ENCODE data around the gene OTOG. TPM values are rescaled to one million over a fixed set of nuclear protein-coding genes. Genes with fewer than 3 reads are reported as not detected.

OTOG gene
- total and polyA plus RNA-seq, 3 experiments from 2014 or later: not detected

DNA sequence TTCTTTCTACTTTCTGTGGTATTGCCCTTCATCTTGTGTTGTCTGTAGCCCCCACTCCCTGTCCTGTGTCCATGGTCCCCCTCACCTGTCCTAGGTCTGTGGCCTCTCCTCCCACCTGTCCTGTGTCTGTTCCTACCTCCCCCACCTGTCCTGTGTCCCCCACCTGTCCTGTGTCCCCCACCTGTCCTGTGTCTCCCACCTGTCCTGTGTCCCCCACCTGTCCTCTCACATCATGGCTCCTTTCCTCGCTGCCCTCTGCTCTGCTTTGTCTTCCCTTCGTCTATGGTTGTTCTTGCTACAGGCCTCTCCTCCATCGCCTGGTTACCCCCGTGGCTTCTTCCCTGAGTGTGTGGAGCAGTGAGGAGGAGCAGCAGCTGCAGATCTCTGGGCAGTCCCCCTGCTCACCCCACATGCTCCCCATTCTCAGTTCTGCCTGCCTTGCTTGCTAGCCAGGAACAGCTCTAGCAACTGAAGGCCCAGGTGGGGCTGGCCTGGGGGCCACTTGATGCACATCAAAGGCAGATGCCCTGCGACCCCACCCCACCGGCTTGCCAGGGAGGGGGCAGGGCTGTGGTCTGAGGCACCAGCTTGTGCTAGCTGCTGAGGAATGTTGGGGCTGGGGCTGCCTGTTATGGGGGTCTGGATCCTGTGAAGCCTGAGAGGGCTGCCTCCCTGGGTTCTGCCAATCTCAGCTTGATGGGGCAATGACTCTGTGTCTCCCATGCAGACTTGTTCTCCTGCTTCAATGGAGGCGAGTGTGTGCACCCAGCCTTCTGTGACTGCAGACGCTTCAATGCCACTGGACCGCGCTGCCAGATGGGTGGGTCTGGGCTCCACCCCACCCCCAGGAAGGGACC, 5.6 kb downstream of the OTOG start:
- Mint-ChIP-seq H3K27me3 (peaks cover 13 to 29% of the 10 kb centered on the region in 2 donors), H3K36me3 (no peaks in the 10 kb centered on the region), H3K4me3 (no peak overlapping the region), H3K4me1 (no peaks in the 10 kb centered on the region), H3K27ac (no peak overlapping the region), H3K9me3 (no peaks in the 10 kb centered on the region)
- H3K36me3 ChIP-seq (ENCODE audit: insufficient read depth, low read length): no peaks in the 10 kb centered on the region
- H3K9me3 ChIP-seq (ENCODE audit: low read length): no peaks in the 10 kb centered on the region
- POLR2A ChIA-PET: no interaction called here
- DNase-seq: no peak
- H3K27me3 ChIP-seq (ENCODE audit: insufficient read depth, low read length, poor library complexity, severe bottlenecking): no peaks in the 10 kb centered on the region
- CTCF ChIA-PET: no interaction called here
- no peak overlapping the region for H3K27ac ChIP-seq (ENCODE audit: low read depth, low read length)
- H3K4me1 ChIP-seq (ENCODE audit: insufficient read depth, low read length): no peaks in the 10 kb centered on the region
- no peak overlapping the region for H3K4me3 ChIP-seq (ENCODE audit: low read length)

DNA sequence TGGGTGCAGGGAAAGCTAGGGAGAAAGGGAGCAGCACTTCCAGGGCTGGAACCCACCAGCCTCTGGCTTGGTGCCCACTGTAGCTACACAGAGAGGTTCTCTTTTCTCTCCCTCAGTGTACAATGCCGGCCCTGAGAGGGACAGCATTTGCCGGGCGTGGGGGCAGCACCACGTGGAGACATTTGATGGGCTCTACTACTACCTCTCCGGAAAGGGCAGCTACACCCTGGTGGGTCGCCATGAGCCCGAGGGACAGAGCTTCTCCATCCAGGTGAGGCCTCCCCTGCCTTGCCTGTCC, 6.1 kb downstream of the OTOG start:
- CTCF ChIA-PET: no interaction called here
- DNase-seq: no peak
- POLR2A ChIA-PET: no interaction called here
- Mint-ChIP-seq H3K4me3 (no peak overlapping the region), H3K4me1 (no peaks in the 10 kb centered on the region), H3K36me3 (no peaks in the 10 kb centered on the region), H3K27ac (peak overlapping the region in 1 of 8 donors; percentile 14), H3K9me3 (no peaks in the 10 kb centered on the region), H3K27me3 (peaks cover 11 to 24% of the 10 kb centered on the region in 2 donors)
- no peaks in the 10 kb centered on the region for H3K9me3 ChIP-seq (ENCODE audit: low read length)
- no peaks in the 10 kb centered on the region for H3K27me3 ChIP-seq (ENCODE audit: insufficient read depth, low read length, poor library complexity, severe bottlenecking)
- no peak overlapping the region for H3K4me3 ChIP-seq (ENCODE audit: low read length)
- H3K4me1 ChIP-seq (ENCODE audit: insufficient read depth, low read length): no peaks in the 10 kb centered on the region
- no peaks in the 10 kb centered on the region for H3K36me3 ChIP-seq (ENCODE audit: insufficient read depth, low read length)
- no peak overlapping the region for H3K27ac ChIP-seq (ENCODE audit: low read depth, low read length)

DNA sequence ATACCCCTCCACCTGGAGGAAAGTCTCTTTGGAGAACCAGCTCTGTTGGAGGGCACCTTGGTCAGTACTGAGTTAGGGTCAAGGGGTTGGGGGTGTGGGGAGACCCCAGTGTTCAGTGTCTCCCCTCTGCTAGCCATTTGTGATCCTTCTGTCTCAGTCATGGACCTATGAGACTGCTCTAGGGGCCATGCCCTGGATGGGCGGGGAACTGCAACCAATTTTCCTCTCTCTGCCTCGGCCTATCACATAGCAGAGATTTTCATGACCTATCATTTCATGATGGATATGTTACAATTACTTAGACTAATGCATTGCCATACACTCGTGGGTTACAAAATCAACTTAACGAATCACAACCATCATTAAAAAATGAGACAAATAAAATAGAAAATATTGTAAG, 7.4 kb downstream of the OTOG start:
- H3K9me3 ChIP-seq (ENCODE audit: low read length): no peaks in the 10 kb centered on the region
- H3K4me3 ChIP-seq (ENCODE audit: low read length): no peak overlapping the region
- no peaks in the 10 kb centered on the region for H3K36me3 Mint-ChIP-seq
- H3K27me3 ChIP-seq (ENCODE audit: insufficient read depth, low read length, poor library complexity, severe bottlenecking): no peaks in the 10 kb centered on the region
- H3K27me3 Mint-ChIP-seq: peaks cover 11 to 15% of the 10 kb centered on the region in 2 donors
- DNase-seq: no peak
- H3K9me3 Mint-ChIP-seq: no peaks in the 10 kb centered on the region
- no peaks in the 10 kb centered on the region for H3K36me3 ChIP-seq (ENCODE audit: insufficient read depth, low read length)
- no peak overlapping the region for H3K27ac ChIP-seq (ENCODE audit: low read depth, low read length)
- no peaks in the 10 kb centered on the region for H3K4me1 Mint-ChIP-seq
- H3K4me1 ChIP-seq (ENCODE audit: insufficient read depth, low read length): no peaks in the 10 kb centered on the region
- H3K4me3 Mint-ChIP-seq: no peak overlapping the region
- H3K27ac Mint-ChIP-seq: no peak overlapping the region
- ChIA-PET CTCF (interaction anchor here (0.7 kb wide), 1 partner anchor 37 kb away, joined by 3 read pairs; no protein-coding TSS in a partner anchor), POLR2A (no interaction called here)

DNA sequence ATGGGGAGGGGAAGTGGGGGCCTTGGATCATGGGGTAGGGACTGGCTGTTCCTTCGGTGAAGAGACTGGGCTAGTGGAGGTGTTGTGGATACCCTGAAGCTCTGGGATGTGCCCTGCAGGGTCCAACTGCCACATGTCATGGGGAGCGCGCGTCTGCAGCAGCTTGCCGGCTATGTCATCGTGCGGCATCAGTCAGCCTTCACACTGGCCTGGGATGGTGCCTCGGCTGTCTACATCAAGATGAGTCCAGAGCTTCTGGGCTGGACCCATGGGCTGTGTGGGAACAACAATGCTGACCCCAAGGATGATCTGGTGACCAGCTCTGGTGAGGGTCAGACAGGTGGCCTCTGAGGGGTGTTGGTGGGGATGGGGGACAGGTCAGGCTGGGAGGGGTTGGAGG, 9.9 kb downstream of the OTOG start:
- no peak overlapping the region for H3K27ac Mint-ChIP-seq
- no peak overlapping the region for H3K4me3 Mint-ChIP-seq
- Histone ChIP-seq H3K27ac (ENCODE audit: low read depth, low read length) (no peak overlapping the region), H3K4me1 (ENCODE audit: insufficient read depth, low read length) (no peaks in the 10 kb centered on the region), H3K9me3 (ENCODE audit: low read length) (no peaks in the 10 kb centered on the region), H3K27me3 (ENCODE audit: insufficient read depth, low read length, poor library complexity, severe bottlenecking) (no peaks in the 10 kb centered on the region), H3K4me3 (ENCODE audit: low read length) (no peak overlapping the region), H3K36me3 (ENCODE audit: insufficient read depth, low read length) (no peaks in the 10 kb centered on the region)
- POLR2A ChIA-PET: no interaction called here
- no peak for DNase-seq
- peaks cover 12 to 23% of the 10 kb centered on the region in 2 donors for H3K27me3 Mint-ChIP-seq
- no peaks in the 10 kb centered on the region for H3K4me1 Mint-ChIP-seq
- no peaks in the 10 kb centered on the region for H3K36me3 Mint-ChIP-seq
- no peaks in the 10 kb centered on the region for H3K9me3 Mint-ChIP-seq
- CTCF ChIA-PET: no interaction called here

DNA sequence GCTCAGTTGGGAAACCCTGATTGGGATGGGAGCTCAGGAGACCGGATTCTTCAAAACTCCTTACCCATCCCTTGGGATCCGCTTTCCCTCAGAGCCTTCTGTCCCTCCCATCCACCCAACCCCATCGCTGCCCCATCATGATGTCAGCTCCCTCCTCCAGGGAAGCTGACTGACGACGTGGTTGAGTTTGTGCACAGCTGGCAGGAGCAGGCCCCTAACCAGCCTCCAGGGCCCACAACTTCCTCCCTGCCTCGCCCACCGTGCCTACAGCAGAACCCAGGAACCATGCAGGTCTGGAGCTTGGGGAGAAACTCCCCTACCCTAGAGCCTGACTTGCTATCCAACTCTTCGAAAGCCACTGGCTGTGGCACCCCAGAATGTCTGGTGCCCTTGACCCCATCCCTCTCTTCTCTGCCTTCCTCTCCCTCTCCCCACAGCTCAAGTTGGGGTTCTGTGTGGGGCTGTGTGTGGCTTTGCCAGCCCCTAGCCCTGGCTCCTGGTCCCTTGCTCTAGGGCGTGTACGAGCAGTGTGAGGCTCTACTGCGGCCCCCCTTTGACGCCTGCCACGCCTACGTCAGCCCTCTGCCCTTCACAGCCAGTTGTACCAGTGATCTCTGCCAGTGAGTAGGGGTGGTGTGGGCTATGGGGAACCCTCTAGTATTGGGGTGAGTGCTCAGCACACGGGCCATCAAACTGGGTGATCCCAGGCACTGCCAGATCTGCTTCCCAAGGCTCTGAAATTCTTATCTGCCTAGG, 11.1 kb downstream of the OTOG start:
- H3K4me1 ChIP-seq (ENCODE audit: insufficient read depth, low read length): no peaks in the 10 kb centered on the region
- CTCF ChIA-PET: interaction anchor here (1.7 kb wide), 1 partner anchor 14 kb away, joined by 3 read pairs; no protein-coding TSS in a partner anchor
- H3K27ac ChIP-seq (ENCODE audit: low read depth, low read length): no peak overlapping the region
- H3K36me3 ChIP-seq (ENCODE audit: insufficient read depth, low read length): no peaks in the 10 kb centered on the region
- Mint-ChIP-seq H3K27ac (no peak overlapping the region), H3K36me3 (no peaks in the 10 kb centered on the region), H3K4me1 (no peaks in the 10 kb centered on the region), H3K9me3 (no peaks in the 10 kb centered on the region), H3K4me3 (peak overlapping the region in 1 of 7 donors; percentile 65), H3K27me3 (peaks cover 12 to 23% of the 10 kb centered on the region in 2 donors)
- H3K27me3 ChIP-seq (ENCODE audit: insufficient read depth, low read length, poor library complexity, severe bottlenecking): no peaks in the 10 kb centered on the region
- POLR2A ChIA-PET: interaction anchor here (0.6 kb wide), 1 partner anchor 9 kb away, joined by 3 read pairs; no protein-coding TSS in a partner anchor
- H3K4me3 ChIP-seq (ENCODE audit: low read length): no peak overlapping the region
- H3K9me3 ChIP-seq (ENCODE audit: low read length): no peaks in the 10 kb centered on the region
- DNase-seq: no peak

DNA sequence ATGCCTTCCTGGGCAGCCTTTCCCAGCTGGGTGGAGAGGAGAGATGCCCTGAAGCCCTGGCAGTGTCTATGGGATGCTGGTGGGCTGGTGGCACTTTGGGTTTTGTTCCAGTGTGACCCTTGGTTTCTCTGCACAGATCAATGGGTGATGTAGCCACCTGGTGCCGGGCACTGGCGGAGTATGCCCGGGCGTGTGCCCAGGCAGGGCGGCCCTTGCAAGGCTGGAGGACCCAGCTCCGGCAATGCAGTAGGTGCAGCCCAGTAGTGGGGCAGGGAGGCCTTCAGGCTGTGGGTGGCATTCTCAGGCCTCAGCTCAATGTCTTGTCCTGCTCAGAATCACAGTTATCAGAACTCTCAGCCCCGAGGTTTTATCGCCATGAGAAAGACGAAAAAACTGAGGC, 11.9 kb downstream of the OTOG start:
- Histone ChIP-seq H3K4me1 (ENCODE audit: insufficient read depth, low read length) (no peaks in the 10 kb centered on the region), H3K36me3 (ENCODE audit: insufficient read depth, low read length) (no peaks in the 10 kb centered on the region), H3K9me3 (ENCODE audit: low read length) (no peaks in the 10 kb centered on the region), H3K27ac (ENCODE audit: low read depth, low read length) (no peak overlapping the region), H3K4me3 (ENCODE audit: low read length) (no peak overlapping the region), H3K27me3 (ENCODE audit: insufficient read depth, low read length, poor library complexity, severe bottlenecking) (no peaks in the 10 kb centered on the region)
- Mint-ChIP-seq H3K9me3 (no peaks in the 10 kb centered on the region), H3K4me1 (no peaks in the 10 kb centered on the region), H3K4me3 (no peak overlapping the region), H3K27me3 (peaks cover 12 to 23% of the 10 kb centered on the region in 2 donors), H3K27ac (no peak overlapping the region), H3K36me3 (no peaks in the 10 kb centered on the region)
- DNase-seq: no peak
- CTCF ChIA-PET: interaction anchor here (1.7 kb wide), 1 partner anchor 14 kb away, joined by 3 read pairs; no protein-coding TSS in a partner anchor
- POLR2A ChIA-PET: interaction anchor here (0.6 kb wide), 1 partner anchor 8 kb away, joined by 3 read pairs; no protein-coding TSS in a partner anchor

DNA sequence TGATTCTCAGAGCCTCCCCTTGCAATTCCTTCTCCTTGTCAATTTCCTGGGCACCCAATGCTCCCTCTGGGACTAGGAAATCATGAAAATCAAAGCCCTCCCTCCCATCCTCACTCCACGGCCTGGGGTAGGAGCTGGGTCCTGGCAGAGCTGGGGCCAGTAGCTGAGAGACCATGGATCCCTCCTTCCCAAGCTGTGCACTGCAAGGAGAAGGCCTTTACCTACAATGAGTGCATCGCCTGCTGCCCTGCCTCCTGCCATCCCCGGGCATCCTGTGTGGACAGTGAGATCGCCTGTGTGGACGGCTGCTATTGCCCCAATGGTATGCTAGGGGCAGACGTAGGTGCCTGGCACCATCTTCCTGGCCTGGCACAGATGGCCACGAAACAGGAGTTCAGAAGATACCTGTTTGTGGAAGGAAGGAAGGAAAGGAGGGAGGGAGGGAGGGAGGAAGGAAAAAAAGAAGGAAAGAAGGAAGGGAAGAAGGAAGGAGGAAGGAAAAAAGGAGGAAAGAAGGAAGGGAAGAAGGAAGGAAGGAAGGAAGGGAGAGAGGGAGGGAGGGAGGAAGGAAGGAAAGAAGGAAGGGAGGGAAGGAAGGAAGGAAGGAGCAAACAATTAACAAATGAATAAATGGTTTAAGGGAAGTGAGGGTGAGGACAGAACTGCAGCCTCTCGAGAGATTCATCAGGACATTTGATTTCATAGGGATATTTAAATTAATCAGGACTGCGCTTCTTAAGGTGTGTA, 12.5 kb downstream of the OTOG start:
- Mint-ChIP-seq H3K4me1 (no peaks in the 10 kb centered on the region), H3K9me3 (no peaks in the 10 kb centered on the region), H3K27ac (no peak overlapping the region), H3K4me3 (no peak overlapping the region), H3K36me3 (no peaks in the 10 kb centered on the region), H3K27me3 (peaks cover 12 to 23% of the 10 kb centered on the region in 2 donors)
- Histone ChIP-seq H3K9me3 (ENCODE audit: low read length) (no peaks in the 10 kb centered on the region), H3K27me3 (ENCODE audit: insufficient read depth, low read length, poor library complexity, severe bottlenecking) (no peaks in the 10 kb centered on the region), H3K27ac (ENCODE audit: low read depth, low read length) (no peak overlapping the region), H3K4me1 (ENCODE audit: insufficient read depth, low read length) (no peaks in the 10 kb centered on the region), H3K4me3 (ENCODE audit: low read length) (no peak overlapping the region), H3K36me3 (ENCODE audit: insufficient read depth, low read length) (no peaks in the 10 kb centered on the region)
- no peak for DNase-seq
- ChIA-PET CTCF (interaction anchor here (1.7 kb wide), 1 partner anchor 13 kb away, joined by 3 read pairs; no protein-coding TSS in a partner anchor), POLR2A (interaction anchor here (0.6 kb wide), 1 partner anchor 8 kb away, joined by 3 read pairs; no protein-coding TSS in a partner anchor)

Data from CD8-positive, alpha-beta memory T cell (primary cell).